ENCODE results near the gene GALNT1. TPM values are rescaled to one million over a fixed set of nuclear protein-coding genes. Genes with fewer than 3 reads are reported as not detected.

Gene GALNT1
- total RNA-seq, 1 experiment from 2014 or later, result 77.9 TPM

GRCh38 chr18:35584735-35585134 lies 3.2 kb downstream of the GALNT1 start:
- Mint-ChIP-seq H3K4me3 (no peak overlapping the region), H3K27ac (no peak overlapping the region), H3K9me3 (peaks cover 33 to 49% of the 10 kb centered on the region in 2 experiments), H3K4me1 (peaks cover 25 to 34% of the 10 kb centered on the region in 2 experiments), H3K27me3 (ENCODE audit: low read depth) (peaks cover 5% of the 10 kb centered on the region), H3K36me3 (ENCODE audit: insufficient read depth in 1 of 3, low read depth in 3 of 3) (peaks cover 29 to 49% (median 46%) of the 10 kb centered on the region in 3 experiments)
- Histone ChIP-seq H2AK5ac (ENCODE audit: insufficient read length, low read length) (no peak overlapping the region), H3K27ac (ENCODE audit: insufficient read length, low read depth, low read length) (no peak overlapping the region), H3K14ac (ENCODE audit: insufficient read depth, low read length) (no peak overlapping the region), H4K20me1 (ENCODE audit: control insufficient read depth, insufficient read depth, insufficient read length) (no peaks in the 10 kb centered on the region), H3K4me1 (ENCODE audit: insufficient read depth, low read length) (no peaks in the 10 kb centered on the region; the same call in none of the 2 replicates), H3K4ac (ENCODE audit: low read depth, low read length) (no peak overlapping the region), H3K23ac (ENCODE audit: insufficient read length, low read depth, low read length) (no peak overlapping the region), H3K79me1 (ENCODE audit: insufficient read depth, low read depth, low read length, poor library complexity, severe bottlenecking) (peaks cover 9% of the 10 kb centered on the region), H3K9ac (ENCODE audit: extremely low read depth, insufficient read length, low read length) (no peak overlapping the region), H2AFZ (ENCODE audit: low read length) (no peak overlapping the region), H2BK5ac (ENCODE audit: insufficient read length, low read length) (no peak overlapping the region), H3T11ph (ENCODE audit: low read length) (no peak overlapping the region), H2BK20ac (ENCODE audit: low read depth, low read length, poor library complexity, severe bottlenecking) (no peak overlapping the region), H3K56ac (ENCODE audit: insufficient read length, low read depth, low read length) (no peak overlapping the region), H2BK15ac (ENCODE audit: low read depth, low read length) (no peak overlapping the region), H3K18ac (ENCODE audit: insufficient read length, low read depth, low read length) (no peak overlapping the region), H3K9me3 (ENCODE audit: control insufficient read depth, low read depth, low read length) (peaks cover 7% of the 10 kb centered on the region), H3K4me2 (ENCODE audit: insufficient read depth, insufficient read length, low read length) (no peak overlapping the region), H4K5ac (ENCODE audit: insufficient read length, low read depth, low read length) (no peak overlapping the region), H3K79me2 (ENCODE audit: insufficient read depth, low read length) (peaks cover 27% of the 10 kb centered on the region; the same call in 1 of the 2 replicates), H2BK12ac (ENCODE audit: insufficient read length, low read depth, low read length) (no peak overlapping the region), H4K8ac (replicated peaks; ENCODE audit: insufficient read length, low read depth, low read length) (no peak overlapping the region), H3K23me2 (ENCODE audit: insufficient read length, low read depth, low read length, poor library complexity, severe bottlenecking) (peaks cover 9% of the 10 kb centered on the region), H2BK120ac (ENCODE audit: low read depth, low read length, poor library complexity, severe bottlenecking) (no peak overlapping the region), H3K27me3 (ENCODE audit: insufficient read depth, low read length) (no peaks in the 10 kb centered on the region), H4K91ac (ENCODE audit: insufficient read length, low read depth, low read length) (no peak overlapping the region)
- no CpG with 5 or more reads among the region's 5 CpGs for WGBS (ENCODE audit: extremely low coverage, insufficient read length, low lambda C conversion rate)
- no peak for DNase-seq
- no peak for TF ChIP-seq CTCF (conservative IDR thresholded peaks at IDR 0.05)
